NCI-H1105 (cell line): ENCODE measurements around the gene CCNL2.

Source experiments
- DNase-seq: peaks from one replicate; lab custom pipeline; 2025; lab: John Stamatoyannopoulos, UW

The CCNL2 gene

DNA sequence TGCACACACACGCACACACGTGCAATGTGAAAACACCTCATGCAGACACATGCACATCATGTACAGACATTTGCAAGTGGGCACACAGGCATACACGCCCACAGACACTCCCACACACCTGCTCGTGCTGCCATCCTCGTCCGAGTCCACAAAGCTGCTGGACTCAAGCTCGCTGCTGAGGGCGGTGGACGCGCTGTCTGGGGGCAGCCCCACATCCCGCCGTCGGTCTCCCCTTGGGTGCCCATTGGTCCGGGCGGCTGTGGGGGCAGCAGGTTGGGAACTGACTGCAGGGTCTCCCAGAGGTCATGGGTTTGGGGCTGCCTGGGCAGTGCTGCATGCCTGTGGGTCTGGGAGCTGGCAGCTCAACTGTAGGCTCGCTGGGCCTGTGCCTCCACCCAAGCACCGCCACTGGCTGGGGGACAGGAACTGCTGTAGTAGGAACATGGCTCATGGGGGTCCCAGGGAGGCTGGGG is 57.5 kb downstream of the CCNL2 start:
- DNase-seq = no peak

DNA sequence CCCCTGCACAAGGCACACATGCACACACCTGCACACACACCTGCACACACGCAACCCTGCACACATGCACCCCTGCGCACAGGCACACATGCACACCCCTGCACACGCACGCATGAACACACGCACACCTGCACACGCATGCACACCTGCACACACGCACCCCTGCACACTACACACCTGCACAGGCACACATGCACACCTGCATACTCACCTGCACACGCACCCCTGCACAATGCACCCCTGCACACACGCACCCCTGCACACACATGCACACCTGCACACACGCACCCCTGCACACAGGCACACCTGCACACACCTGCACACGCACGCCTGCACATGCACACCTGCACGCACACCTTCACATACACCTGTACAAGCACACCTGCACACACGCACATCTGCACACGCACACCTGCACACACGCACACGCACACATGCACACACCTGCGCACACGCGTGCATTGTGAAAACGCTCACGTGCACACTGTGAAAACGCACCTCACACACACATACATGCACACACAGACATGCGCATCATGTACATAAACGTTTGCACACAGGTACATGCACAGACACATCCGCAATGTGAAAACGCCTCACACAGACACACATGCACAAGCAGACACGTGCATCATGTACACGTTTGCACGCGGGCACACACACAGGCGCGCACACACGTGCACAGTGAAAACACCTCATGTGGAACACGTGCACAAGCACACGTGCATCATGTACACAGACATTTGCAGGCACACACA is 58.2 kb downstream of the CCNL2 start:
- no peak for DNase-seq

DNA sequence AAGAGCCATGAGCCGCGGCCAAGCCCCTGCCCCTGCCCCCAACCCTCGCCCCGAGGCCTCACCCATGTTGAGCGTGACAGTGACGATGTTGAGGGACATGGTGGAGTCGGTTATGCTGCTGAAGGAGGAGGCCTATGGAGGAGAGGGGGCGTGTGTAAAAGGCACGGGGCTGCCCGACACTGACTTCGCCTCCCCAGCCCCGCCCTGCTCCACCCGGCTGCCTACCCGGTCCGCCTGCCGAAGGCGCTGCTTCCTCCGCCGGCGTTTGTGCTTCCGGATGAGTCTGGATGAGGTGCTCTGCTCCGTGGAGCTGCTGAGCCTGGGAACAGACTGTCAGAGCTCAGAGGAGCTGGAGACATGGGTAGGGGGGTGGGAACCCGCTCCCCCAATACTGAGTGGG is 59.0 kb downstream of the CCNL2 start:
- no peak for DNase-seq

DNA sequence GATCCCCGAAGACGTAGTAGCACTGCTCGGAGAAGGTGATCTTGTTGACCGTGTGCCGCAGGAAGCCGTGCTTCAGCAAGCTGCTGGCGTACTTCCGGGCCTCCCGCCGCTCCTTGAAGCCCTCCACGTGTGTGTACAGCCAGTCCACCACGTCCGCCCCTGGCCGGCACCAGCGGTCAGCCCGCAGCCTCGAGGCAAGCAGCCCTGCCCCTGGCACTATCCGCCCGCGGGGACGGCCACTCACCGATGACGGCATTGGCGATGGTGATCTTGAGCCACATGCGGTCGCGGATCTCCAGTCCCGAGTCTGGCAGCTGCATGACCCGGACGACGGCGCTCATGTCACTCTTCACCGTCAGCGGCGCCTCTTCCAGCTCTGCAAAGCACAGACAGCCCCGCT is 60.9 kb downstream of the CCNL2 start:
- DNase-seq = no peak

DNA sequence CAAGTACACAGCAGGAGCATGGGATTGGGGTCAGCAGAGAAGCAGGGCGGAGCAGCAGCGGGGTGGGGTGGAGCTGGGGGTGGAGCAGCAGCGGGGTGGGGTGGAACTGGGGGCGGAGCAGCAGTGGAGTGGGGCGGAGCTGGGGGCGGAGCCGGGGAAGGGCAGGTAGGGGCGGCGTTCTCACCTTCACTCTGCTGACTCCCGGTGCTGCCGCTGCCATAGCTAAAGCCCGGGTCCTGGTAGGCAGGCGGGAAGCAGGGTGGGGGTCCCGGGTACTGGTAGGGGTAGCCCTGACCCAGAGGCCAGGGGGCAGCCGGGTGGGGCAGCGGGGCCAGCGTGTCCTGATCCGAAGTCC is 61.4 kb downstream of the CCNL2 start:
- DNase-seq = no peak

DNA sequence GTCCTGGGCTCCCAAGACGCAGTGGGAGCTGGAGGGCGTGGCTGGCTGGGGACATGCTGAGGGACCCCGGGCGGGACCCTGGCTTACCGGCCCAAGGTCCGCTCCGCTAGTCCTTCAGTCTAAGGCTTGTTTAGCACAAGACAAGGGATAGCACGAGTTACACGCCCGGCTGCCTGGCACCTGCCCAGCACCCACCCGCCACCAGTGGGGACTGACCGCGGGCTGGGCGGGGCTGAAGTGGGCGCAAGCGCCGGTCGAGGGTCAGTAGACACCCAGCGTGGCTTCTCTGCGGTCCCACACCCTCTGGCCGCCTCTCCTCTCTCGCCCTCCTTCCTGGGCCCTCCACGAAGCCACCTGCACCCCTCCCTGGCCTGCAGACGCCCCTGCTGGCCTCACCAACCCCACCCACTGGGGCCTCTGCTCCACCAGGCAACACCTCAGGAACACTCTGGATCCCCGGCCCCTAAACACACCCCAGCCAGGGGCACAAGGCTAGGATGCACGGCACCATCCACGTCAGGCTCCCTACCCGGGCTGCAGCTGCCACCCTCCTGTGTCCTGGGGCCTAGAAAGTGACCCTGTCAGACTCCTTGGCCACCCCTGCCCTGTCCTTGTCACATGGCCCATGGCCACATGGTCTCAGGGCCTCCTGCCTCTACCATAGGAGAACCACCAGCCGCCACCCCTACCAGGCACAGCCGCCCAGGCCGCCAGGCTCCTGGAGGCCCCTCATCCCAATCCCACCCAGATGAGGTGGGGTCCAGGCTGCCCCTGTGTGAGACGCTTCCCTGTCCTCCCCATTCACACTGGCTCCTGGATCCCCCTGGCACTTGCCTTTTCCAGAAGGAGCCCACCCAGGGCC is 62.0 kb downstream of the CCNL2 start:
- DNase-seq = no peak

DNA sequence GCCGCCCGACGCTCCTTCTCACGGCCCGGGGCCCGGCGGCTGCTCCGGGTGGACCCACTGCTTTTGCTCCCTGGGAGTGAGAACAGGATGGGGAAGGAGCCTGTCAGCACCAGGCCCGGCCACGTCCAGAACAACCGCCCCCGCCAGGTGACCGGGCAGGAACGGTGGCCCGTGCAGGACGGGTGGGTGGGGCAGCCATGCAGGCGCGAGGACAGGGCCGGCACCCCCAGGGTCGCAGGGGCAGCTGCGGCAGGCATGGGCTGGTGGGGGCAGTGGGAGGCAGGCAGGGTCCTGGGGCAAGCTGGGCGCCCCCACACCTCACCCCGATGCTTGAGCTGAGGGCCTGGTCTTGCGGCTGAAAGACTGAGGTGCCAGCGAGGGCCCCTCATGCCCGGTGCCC is 62.7 kb downstream of the CCNL2 start:
- no peak for DNase-seq

DNA sequence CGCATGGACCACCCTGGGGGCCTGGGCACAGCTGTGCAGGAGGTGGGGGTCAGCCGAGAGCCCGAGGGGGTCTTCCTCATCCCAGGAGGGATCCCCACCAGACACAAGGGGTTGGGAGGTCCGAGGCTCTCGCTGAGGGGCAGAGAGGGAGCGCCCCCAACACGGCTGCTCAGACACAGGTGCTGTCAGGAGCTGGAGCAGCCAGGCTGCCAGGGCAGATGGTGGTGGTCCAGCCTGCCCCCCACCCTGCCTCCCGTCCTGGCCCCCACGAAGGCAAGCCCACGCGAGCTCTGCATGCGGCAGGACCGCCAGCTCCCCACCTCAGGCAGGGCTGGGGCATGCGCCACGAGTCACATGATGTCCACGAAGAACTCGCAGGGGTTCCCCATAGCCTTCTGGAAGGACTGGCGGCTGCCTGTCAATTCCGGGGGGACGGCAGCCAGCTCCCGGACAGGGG is 63.3 kb downstream of the CCNL2 start:
- DNase-seq = no peak
